Cardiac septum (tissue), 1 donor: ENCODE measurements around the gene COBL. TPM values are rescaled to one million over a fixed set of nuclear protein-coding genes. Genes with fewer than 3 reads are reported as not detected.

Experiments
- DNase-seq: peaks from one replicate; pipeline ENCODE4 v3.0.0-alpha.2; 2020; ENCODE audit warnings: low spot score
- intact Hi-C: fragments of 100-400 bp; cut with DNase I; formaldehyde crosslinking; loops from one replicate; pipeline ENCODE4 v1.14.0; 2022
- total RNA-seq: library from RNA; stranded (reverse); fragmentation: NEBNext Ultra II Directional; extraction: Animal tissue kit (Norgen Biotek cat#: 25700); gene quantifications from one replicate; pipeline ENCODE4 v1.2.1, GENCODE V29; 2021
- donor health status: DM: no; HTN: no; CAD: no.

The COBL gene
- total RNA-seq, 1 donor from 2014 or later = 109 TPM

GRCh38 chr7:50977421-50977820, 339.2 kb downstream of the COBL start:
- intact Hi-C loops = no loop called here
- DNase-seq = no peak

- intact Hi-C loops = no loop called here
- no peak for DNase-seq
Observed at GRCh38 chr7:50976064-50976463, 340.5 kb downstream of the COBL start.

GRCh38 chr7:50974240-50974639, 342.4 kb downstream of the COBL start:
- no peak for DNase-seq
- intact Hi-C loops = no loop called here

DNA sequence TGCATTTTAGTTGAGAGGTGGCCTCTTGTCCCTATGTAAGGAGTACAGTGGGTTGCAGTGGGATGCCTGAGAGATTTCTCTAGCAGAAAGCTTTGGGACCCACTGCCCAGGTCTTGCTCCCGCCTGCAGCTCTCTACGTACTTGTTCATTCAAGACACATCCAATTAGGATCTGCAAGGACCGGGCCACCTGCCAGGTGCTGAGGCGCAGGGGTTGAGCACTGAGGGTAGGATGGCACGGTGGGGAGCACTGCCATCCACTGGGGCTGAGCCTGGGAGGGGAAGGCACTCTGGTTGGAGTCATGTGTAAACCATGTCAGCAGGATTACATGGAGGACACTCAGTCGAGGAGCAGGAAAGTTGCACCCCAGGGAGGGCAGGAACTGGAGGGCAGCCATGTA, 342.8 kb downstream of the COBL start:
- intact Hi-C loops = no loop called here

DNA sequence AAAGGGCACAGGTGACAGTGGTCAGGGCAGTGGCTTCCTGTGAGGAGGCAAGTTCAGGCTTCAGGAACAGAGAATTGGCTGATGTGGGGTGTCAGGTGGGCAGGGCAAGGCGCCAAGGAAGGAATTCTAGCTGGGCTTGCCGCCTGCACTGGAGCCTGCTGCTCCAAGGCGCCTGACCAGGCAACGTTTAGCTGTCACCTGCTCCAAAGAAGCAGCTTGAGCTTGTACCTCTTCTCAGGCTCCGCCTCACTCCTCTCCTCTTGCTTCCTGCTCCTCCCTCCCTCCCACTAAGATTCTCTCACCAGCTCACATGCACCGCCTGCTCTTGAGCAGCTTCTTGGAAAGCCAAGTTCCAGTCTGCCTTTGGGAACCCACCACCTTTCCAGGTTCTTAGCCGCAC, 346.5 kb downstream of the COBL start:
- DNase-seq = no peak
- intact Hi-C loops = no loop called here

More for the DNA sequence above, 342.8 kb downstream of the COBL start:
- DNase-seq = no peak
